Myocyte (in vitro differentiated cells): ENCODE data around the gene PDS5A. TPM values are rescaled to one million over a fixed set of nuclear protein-coding genes. Genes with fewer than 3 reads are reported as not detected.
"Not testable (repeated sequence)": the region's sequence is repeated elsewhere in the genome, so short reads cannot be mapped to it uniquely, and the experiment has no call there.

Experiments used
- DNase-seq: peaks from one replicate; pipeline ENCODE4 v3.0.0-alpha.2; 2012; ENCODE audit warnings: low read depth
- polyA plus RNA-seq: library from polyadenylated mRNA; unstranded; fragments of >200 nt; gene quantifications from one replicate; pipeline ENCODE4 v1.2.1, GENCODE V29; 2012; ENCODE audit warnings: missing spikeins
- total RNA-seq: library from RNA; depleted of rRNA; stranded (reverse); fragments of >200 nt; gene quantifications from 2 replicates; pipeline ENCODE4 v1.2.3, GENCODE V29; 2014

PDS5A gene
- total RNA-seq: 45.8 and 50.1 TPM in 2 replicates
- 14.5 TPM for polyA plus RNA-seq

GRCh38 chr4:39977489-39978377 is at the start of gene PDS5A:
PDS5A (minus strand) TSS chr4:39977911; CDS start chr4:39976577, 1,334 bp downstream.
- peak; percentile 92 for DNase-seq

GRCh38 chr4:40024049-40024448 is 46.3 kb upstream of the PDS5A start:
- DNase-seq: not testable (repeated sequence)

GRCh38 chr4:40021116-40021515 is 43.4 kb upstream of the PDS5A start:
- DNase-seq: not testable (repeated sequence)

- no peak for DNase-seq
Measured at GRCh38 chr4:40020221-40020620, 42.5 kb upstream of the PDS5A start.

GRCh38 chr4:40016007-40016406 is 38.3 kb upstream of the PDS5A start:
- no peak for DNase-seq

- no peak for DNase-seq
Measured at GRCh38 chr4:40003986-40004385, 26.3 kb upstream of the PDS5A start.

- DNase-seq: no peak
Measured at GRCh38 chr4:40000711-40001110, 23.0 kb upstream of the PDS5A start.

- no peak for DNase-seq
Measured at GRCh38 chr4:39998659-39999345, 21.1 kb upstream of the PDS5A start.

GRCh38 chr4:39996811-39997210 is 19.1 kb upstream of the PDS5A start:
- DNase-seq: no peak

- DNase-seq: no peak
Measured at GRCh38 chr4:39994406-39994805, 16.7 kb upstream of the PDS5A start.

GRCh38 chr4:39989381-39989780 is 11.7 kb upstream of the PDS5A start:
- DNase-seq: not testable (repeated sequence)

- no peak for DNase-seq
Measured at GRCh38 chr4:39987485-39987884, 9.8 kb upstream of the PDS5A start.

GRCh38 chr4:39978904-39979303 is 1.2 kb upstream of the PDS5A start:
- no peak for DNase-seq

- DNase-seq: no peak
Measured at GRCh38 chr4:39978378-39978775, 666 bp upstream of the PDS5A start.

- DNase-seq: peak; percentile 33
Measured at GRCh38 chr4:39976945-39977488, 694 bp downstream of the PDS5A start.

GRCh38 chr4:39976141-39976944 is 1.4 kb downstream of the PDS5A start:
- peak; percentile 89 for DNase-seq

GRCh38 chr4:39975488-39976089 is 2.1 kb downstream of the PDS5A start:
- no peak for DNase-seq

- not testable (repeated sequence) for DNase-seq
Measured at GRCh38 chr4:39973052-39973451, 4.7 kb downstream of the PDS5A start.

GRCh38 chr4:39970671-39971640 is 6.8 kb downstream of the PDS5A start:
- DNase-seq: no peak

- no peak for DNase-seq
Measured at GRCh38 chr4:39963656-39964055, 14.1 kb downstream of the PDS5A start.
